ENCODE results near the gene LMX1A. TPM values are rescaled to one million over a fixed set of nuclear protein-coding genes. Genes with fewer than 3 reads are reported as not detected.
A peak's percentile ranks its signal among the peaks of the same experiment; 100 is the strongest.

The LMX1A gene
- not detected in 3 replicates for total RNA-seq (2021)
- Bru-seq, nascent RNA = percentile 1 among the genes with signal in this experiment
- long read RNA-seq, experiment 1 = 0 reads
- long read RNA-seq, experiment 2 = 0 reads
- long read RNA-seq, experiment 3 = 0 reads

- H3K36me3 Mint-ChIP-seq = no peaks in the 10 kb centered on the region
- no peak within 1 kb of the TSS for H3K27ac Mint-ChIP-seq
- DNase-seq (ENCODE audit: low spot score) (peak; percentile 53), ATAC-seq (peak; percentile 11)
- ChIA-PET CTCF (interaction anchor here (1.0 to 7.9 kb wide), 6 partner anchors 12 to 227 kb away, joined by 3 to 137 read pairs (median 8); no protein-coding TSS in a partner anchor), POLR2A (no interaction called here)
- peaks cover 96% of the 10 kb centered on the region for H3K27me3 Mint-ChIP-seq (ENCODE audit: low read depth)
- H3K4me1 Mint-ChIP-seq = peaks cover 47% of the 10 kb centered on the region
- peak within 1 kb of the TSS; percentile 74 for H3K4me3 Mint-ChIP-seq
- no peaks in the 10 kb centered on the region for H3K9me3 Mint-ChIP-seq
- TF ChIP-seq FOXK1 (CRISPR knock-in tag; IDR thresholded peaks at IDR 0.05) (no peak), ZNF425 (CRISPR knock-in tag; conservative IDR thresholded peaks at IDR 0.05) (no peak), GRHL2 (CRISPR knock-in tag; IDR thresholded peaks at IDR 0.05; ENCODE audit: insufficient replicate concordance, severe bottlenecking) (no peak), TEAD4 (CRISPR knock-in tag; IDR thresholded peaks at IDR 0.05) (no peak), ETV6 (CRISPR knock-in tag; IDR thresholded peaks at IDR 0.05) (no peak), STAT6 (CRISPR knock-in tag; conservative IDR thresholded peaks at IDR 0.05; ENCODE audit: low read depth) (no peak), CDX4 (CRISPR knock-in tag; IDR thresholded peaks at IDR 0.05; ENCODE audit: borderline replicate concordance) (no peak), ARID4B (CRISPR knock-in tag; IDR thresholded peaks at IDR 0.05; ENCODE audit: borderline replicate concordance) (no peak), ZBTB21 (CRISPR knock-in tag; IDR thresholded peaks at IDR 0.05; ENCODE audit: borderline replicate concordance) (no peak), SP1 (CRISPR knock-in tag; conservative IDR thresholded peaks at IDR 0.05) (no peak), E2F4 (CRISPR knock-in tag; IDR thresholded peaks at IDR 0.05; ENCODE audit: borderline replicate concordance, low read depth) (no peak), NR1H2 (CRISPR knock-in tag; IDR thresholded peaks at IDR 0.05) (no peak), PRDM15 (CRISPR knock-in tag; IDR thresholded peaks at IDR 0.05) (no peak), ATF1 (CRISPR knock-in tag; IDR thresholded peaks at IDR 0.05) (no peak), ZNF219 (CRISPR knock-in tag; IDR thresholded peaks at IDR 0.05; ENCODE audit: borderline replicate concordance) (no peak), KAT7 (CRISPR knock-in tag; IDR thresholded peaks at IDR 0.05; ENCODE audit: borderline replicate concordance) (no peak; the same call in 1 of the 2 replicates), ZMAT4 (CRISPR knock-in tag; IDR thresholded peaks at IDR 0.05) (no peak)
Measured at GRCh38 chr1:165355977-165356811, at the start of gene LMX1A. LMX1A (minus strand) TSS chr1:165356715; CDS start chr1:165355559, 1,156 bp downstream.

Measured in WTC11 (cell line).